WTC11 (cell line): ENCODE results near the gene LLGL1. TPM values are rescaled to one million over a fixed set of nuclear protein-coding genes. Genes with fewer than 3 reads are reported as not detected.

Source experiments
- ATAC-seq: fragments of 200-7000 bp; cut with Tn5 transposase; 2 replicates; pipeline ENCODE4 v1.10.0; 2021; ENCODE audit warnings: mild to moderate bottlenecking, moderate library complexity
- CTCF ChIA-PET: fragments of 300-600 bp; sonication (Branson Sonifier 250); formaldehyde crosslinking; loops from one replicate; lab custom pipeline; 2021; ENCODE audit warnings: antibody characterized with exemption; lab: Charles Lee
- POLR2A ChIA-PET: fragments of 350-600 bp; sonication (Branson Sonifier 250); formaldehyde crosslinking; loops from one replicate; lab custom pipeline; 2021; ENCODE audit warnings: antibody characterized with exemption; lab: Charles Lee
- DNase-seq: peaks from one replicate; pipeline ENCODE4 v3.0.0; 2021; ENCODE audit warnings: low spot score
- H3K27ac Mint-ChIP-seq: 2 replicates; pipeline ENCODE4 v1.8.0; 2021; ENCODE audit warnings: mixed read lengths
- H3K27me3 Mint-ChIP-seq: 2 replicates; pipeline ENCODE4 v1.8.0; 2021; ENCODE audit warnings: low read depth, mild to moderate bottlenecking, moderate library complexity, mixed read lengths
- H3K36me3 Mint-ChIP-seq: 2 replicates; pipeline ENCODE4 v1.8.0; 2021; ENCODE audit warnings: mixed read lengths
- H3K4me1 Mint-ChIP-seq: 2 replicates; pipeline ENCODE4 v1.8.0; 2022; ENCODE audit warnings: mixed read lengths
- H3K4me3 Mint-ChIP-seq: 2 replicates; pipeline ENCODE4 v1.8.0; 2021; ENCODE audit warnings: mild to moderate bottlenecking, moderate library complexity, mixed read lengths
- H3K9me3 Mint-ChIP-seq: 2 replicates; pipeline ENCODE4 v1.8.0; 2021; ENCODE audit warnings: mixed read lengths
- ATF1 ChIP-seq: sonication (generic); formaldehyde crosslinking; IDR thresholded peaks from 2 replicates; pipeline ENCODE4 v1.8.1; 2023; ENCODE audit warnings: mild to moderate bottlenecking, moderate library complexity, missing genetic modification reagents
- CREB1 ChIP-seq: sonication (generic); formaldehyde crosslinking; IDR thresholded peaks from 2 replicates; pipeline ENCODE4 v1.8.0; 2023; ENCODE audit warnings: mild to moderate bottlenecking, missing genetic modification reagents
- E2F1 ChIP-seq: sonication (generic); formaldehyde crosslinking; IDR thresholded peaks from 2 replicates; pipeline ENCODE4 v1.8.0; 2022; ENCODE audit warnings: mild to moderate bottlenecking, missing genetic modification reagents
- E2F4 ChIP-seq: sonication (generic); formaldehyde crosslinking; IDR thresholded peaks from 2 replicates; pipeline ENCODE4 v1.8.1; 2022; ENCODE audit warnings: low read depth, mild to moderate bottlenecking, moderate library complexity, missing genetic modification reagents, borderline replicate concordance
- E2F5 ChIP-seq: sonication (generic); formaldehyde crosslinking; IDR thresholded peaks from 2 replicates; pipeline ENCODE4 v1.8.1; 2022; ENCODE audit warnings: mild to moderate bottlenecking, moderate library complexity, missing genetic modification reagents
- ETV6 ChIP-seq: sonication (generic); formaldehyde crosslinking; IDR thresholded peaks from 2 replicates; pipeline ENCODE4 v1.8.1; 2022; ENCODE audit warnings: mild to moderate bottlenecking, missing genetic modification reagents
- FOXK1 ChIP-seq: sonication (generic); formaldehyde crosslinking; IDR thresholded peaks from 2 replicates; pipeline ENCODE4 v1.8.0; 2022; ENCODE audit warnings: mild to moderate bottlenecking, moderate library complexity, missing genetic modification reagents
- FOXP1 ChIP-seq: sonication (generic); formaldehyde crosslinking; IDR thresholded peaks from 2 replicates; pipeline ENCODE4 v1.8.0; 2022; ENCODE audit warnings: missing genetic modification reagents, mild to moderate bottlenecking, moderate library complexity, borderline replicate concordance
- HMGA2 ChIP-seq: fragments of 250-450 bp; sonication (Bioruptor Pico); IDR thresholded peaks from 2 replicates; pipeline ENCODE4 v1.4.0; 2021; ENCODE audit warnings: mild to moderate bottlenecking, moderate library complexity
- IRF1 ChIP-seq: sonication (generic); formaldehyde crosslinking; IDR thresholded peaks from 2 replicates; pipeline ENCODE4 v1.8.0; 2023; ENCODE audit warnings: missing genetic modification reagents
- JUN ChIP-seq: sonication (generic); formaldehyde crosslinking; IDR thresholded peaks from 2 replicates; pipeline ENCODE4 v1.8.0; 2023; ENCODE audit warnings: mild to moderate bottlenecking, missing genetic modification reagents
- NR2C2 ChIP-seq: sonication (generic); formaldehyde crosslinking; IDR thresholded peaks from 2 replicates; pipeline ENCODE4 v1.8.0; 2022; ENCODE audit warnings: mild to moderate bottlenecking, missing genetic modification reagents
- NR3C1 ChIP-seq: sonication (generic); formaldehyde crosslinking; conservative IDR thresholded peaks from 2 replicates; pipeline ENCODE4 v1.8.1; 2023; ENCODE audit warnings: low read depth, mild to moderate bottlenecking, missing genetic modification reagents
- PRDM15 ChIP-seq: sonication (generic); formaldehyde crosslinking; IDR thresholded peaks from 2 replicates; pipeline ENCODE4 v1.8.0; 2022; ENCODE audit warnings: missing genetic modification reagents
- PREB ChIP-seq: sonication (generic); formaldehyde crosslinking; IDR thresholded peaks from 2 replicates; pipeline ENCODE4 v1.8.1; 2022; ENCODE audit warnings: mild to moderate bottlenecking, missing genetic modification reagents, moderate library complexity, borderline replicate concordance
- TEAD4 ChIP-seq: sonication (generic); formaldehyde crosslinking; IDR thresholded peaks from 2 replicates; pipeline ENCODE4 v1.8.0; 2022; ENCODE audit warnings: mild to moderate bottlenecking, missing genetic modification reagents
- ZNF263 ChIP-seq: sonication (generic); formaldehyde crosslinking; IDR thresholded peaks from 2 replicates; pipeline ENCODE4 v1.8.1; 2022; ENCODE audit warnings: low read depth, mild to moderate bottlenecking, moderate library complexity, missing genetic modification reagents
- ZNF281 ChIP-seq: sonication (generic); formaldehyde crosslinking; IDR thresholded peaks from 2 replicates; pipeline ENCODE4 v1.8.0; 2023; ENCODE audit warnings: mild to moderate bottlenecking, missing genetic modification reagents
- ZSCAN18 ChIP-seq: fragments of 250-450 bp; sonication (Bioruptor Pico); IDR thresholded peaks from 2 replicates; pipeline ENCODE4 v2.1.2; 2022; ENCODE audit warnings: mild to moderate bottlenecking, moderate library complexity
- total RNA-seq: library from RNA; stranded (reverse); gene quantifications from 3 replicates; pipeline ENCODE4 v1.2.3, GENCODE V29; 2021

LLGL1 gene
- total RNA-seq, 1 experiment from 2014 or later, result 87.8 TPM

GRCh38 chr17:18183334-18184142 is 41.9 kb upstream of the LLGL1 start, which contains the start of gene ALKBH5 (continued):
- TF ChIP-seq NR2C2 (CRISPR knock-in tag) (no peak), ZNF281 (CRISPR knock-in tag) (peak; percentile 97)

- POLR2A ChIA-PET, result interaction anchor here (0.6 to 2.9 kb wide), 6 partner anchors 26 to 76 kb away, joined by 3 to 17 read pairs (median 4); partner anchors contain the start of gene MIEF2
- no peaks in the 10 kb centered on the region for H3K9me3 Mint-ChIP-seq
- H3K27me3 Mint-ChIP-seq, result no peaks in the 10 kb centered on the region
- H3K4me1 Mint-ChIP-seq, result peaks cover 43% of the 10 kb centered on the region
- H3K27ac Mint-ChIP-seq, result peak overlapping the region; percentile 78
- peaks cover 29% of the 10 kb centered on the region for H3K36me3 Mint-ChIP-seq
- CTCF ChIA-PET, result interaction anchor here (0.9 to 4.3 kb wide), 10 partner anchors 9 to 63 kb away, joined by 3 to 44 read pairs (median 10); no protein-coding TSS in a partner anchor
- DNase-seq (peak; percentile 54), ATAC-seq (no peak)
- H3K4me3 Mint-ChIP-seq, result peak overlapping the region; percentile 93
- no peak for TF ChIP-seq NR3C1 (CRISPR knock-in tag)
- no peak for TF ChIP-seq E2F5
- no peak for TF ChIP-seq IRF1 (CRISPR knock-in tag)
- TF ChIP-seq E2F4 (CRISPR knock-in tag), result 0 out of 2 replicates have a peak, but pooled peaks have one; percentile 27
- TF ChIP-seq ZSCAN18 (CRISPR knock-in tag), result no peak
- TF ChIP-seq ATF1 (CRISPR knock-in tag), result no peak; the same call in 1 of the 2 replicates
- TF ChIP-seq FOXP1, result 0 out of 2 replicates have a peak, but pooled peaks have one; percentile 44
- peak; percentile 46; the same call in 1 of the 2 replicates for TF ChIP-seq CREB1 (CRISPR knock-in tag)
- no peak for TF ChIP-seq HMGA2 (CRISPR knock-in tag)
- TF ChIP-seq E2F1 (CRISPR knock-in tag), result no peak
- TF ChIP-seq JUN (CRISPR knock-in tag), result peak; percentile 65; the same call in 1 of the 2 replicates
- peak; percentile 67; the same call in 1 of the 2 replicates for TF ChIP-seq ZNF263 (CRISPR knock-in tag)
- TF ChIP-seq FOXK1 (CRISPR knock-in tag), result peak; percentile 58
- TF ChIP-seq PREB (CRISPR knock-in tag), result no peak
- TF ChIP-seq ETV6 (CRISPR knock-in tag), result no peak
- TF ChIP-seq TEAD4 (CRISPR knock-in tag), result no peak
- no peak for TF ChIP-seq PRDM15
These were observed 41.0 kb upstream of the LLGL1 start for GRCh38 chr17:18184143-18185031.
